CD4-positive, alpha-beta T cell treated with Interleukin-15 for 4 hours (primary cell): Measurements from ENCODE around the gene GHR.
A peak's percentile ranks its signal among the peaks of the same experiment; 100 is the strongest.
"Not testable (repeated sequence)": the region's sequence is repeated elsewhere in the genome, so short reads cannot be mapped to it uniquely, and the experiment has no call there.

Source experiments
- DNase-seq: peaks from one replicate; pipeline ENCODE4 v3.0.0-alpha.2; 2020; ENCODE audit warnings: low spot score

The GHR gene

GRCh38 chr5:42718591-42718990 is 295.4 kb downstream of the GHR start:
- DNase-seq: peak; percentile 2

GRCh38 chr5:42719034-42719433 is 295.8 kb downstream of the GHR start:
- peak; percentile 1 for DNase-seq

GRCh38 chr5:42720251-42720650 is 297.0 kb downstream of the GHR start:
- peak; percentile 9 for DNase-seq

- DNase-seq: no peak
Observed at GRCh38 chr5:42721484-42721883, 298.2 kb downstream of the GHR start.

GRCh38 chr5:42734531-42735058 is 311.4 kb downstream of the GHR start:
- DNase-seq: not testable (repeated sequence)

- DNase-seq: no peak
Observed at GRCh38 chr5:42740920-42741319, 317.7 kb downstream of the GHR start.

- no peak for DNase-seq
Observed at GRCh38 chr5:42745426-42745825, 322.2 kb downstream of the GHR start.

GRCh38 chr5:42745856-42746255 is 322.6 kb downstream of the GHR start:
- DNase-seq: no peak

GRCh38 chr5:42749020-42749419 is 325.8 kb downstream of the GHR start:
- no peak for DNase-seq

GRCh38 chr5:42750507-42750906 is 327.3 kb downstream of the GHR start:
- DNase-seq: no peak

GRCh38 chr5:42751044-42751443 is 327.8 kb downstream of the GHR start:
- DNase-seq: no peak

- no peak for DNase-seq
Observed at GRCh38 chr5:42753099-42753498, 329.9 kb downstream of the GHR start.

- DNase-seq: peak; percentile 50
Observed at GRCh38 chr5:42756606-42757601, 333.7 kb downstream of the GHR start, which contains the start of gene CCDC152. TSS of gene CCDC152 (plus strand) at chr5:42756818. CDS start at chr5:42759122, 2,304 bp downstream.

GRCh38 chr5:42759456-42759855 is 336.2 kb downstream of the GHR start:
- DNase-seq: no peak

- no peak for DNase-seq
Observed at GRCh38 chr5:42760426-42760825, 337.2 kb downstream of the GHR start.

GRCh38 chr5:42761791-42762190 is 338.6 kb downstream of the GHR start:
- DNase-seq: no peak

- peak; percentile 35 for DNase-seq
Observed at GRCh38 chr5:42767491-42768105, 344.4 kb downstream of the GHR start.

GRCh38 chr5:42768106-42768504 is 344.9 kb downstream of the GHR start:
- DNase-seq: no peak

- no peak for DNase-seq
Observed at GRCh38 chr5:42770003-42770402, 346.8 kb downstream of the GHR start.
